ENCODE data around the gene P4HB.

DNA sequence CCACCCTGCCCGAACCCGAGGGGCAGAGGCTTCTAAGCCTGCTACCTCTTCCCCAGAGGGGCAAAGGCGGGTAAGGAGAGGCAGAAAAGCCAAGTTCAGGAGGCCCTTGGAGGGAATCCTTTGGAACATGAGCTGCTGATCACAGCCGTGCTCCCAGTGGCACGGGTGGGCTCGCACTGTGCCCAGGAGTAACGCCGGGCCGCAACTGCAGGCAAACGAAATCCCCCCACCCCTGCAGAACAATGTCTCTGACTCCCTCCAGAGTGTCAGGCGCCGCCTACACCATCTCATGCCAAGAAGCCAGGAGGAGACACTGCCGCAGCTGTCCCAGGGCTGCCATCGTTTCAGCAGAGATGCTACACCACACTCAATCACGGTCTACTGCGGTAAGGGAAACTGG is 8.9 kb downstream of the P4HB start:
- no peak for TF ChIP-seq CTCF (IDR thresholded peaks at IDR 0.05 in 2 of 3, conservative IDR thresholded peaks at IDR 0.05 in 1 of 3; ENCODE audit: control insufficient read depth in 2 of 3, extremely low read depth in 1 of 3, insufficient read depth in 1 of 3, low read depth in 3 of 3, low read length in 3 of 3)
- no peak for TF ChIP-seq ZZZ3 (IDR thresholded peaks at IDR 0.05; ENCODE audit: control insufficient read depth, insufficient read length, low read depth)
- no peak for TF ChIP-seq EP300 (IDR thresholded peaks at IDR 0.05; ENCODE audit: borderline replicate concordance in 1 of 2, control insufficient read depth in 1 of 2, low read depth in 2 of 2, low read length in 2 of 2)
- TF ChIP-seq POLR2AphosphoS5 (IDR thresholded peaks at IDR 0.05; ENCODE audit: low read length), result no peak
- no peak for TF ChIP-seq HDAC6 (IDR thresholded peaks at IDR 0.05; ENCODE audit: unreplicated experiment)
- TF ChIP-seq BMI1 (IDR thresholded peaks at IDR 0.05; ENCODE audit: borderline replicate concordance), result no peak
- no peak for TF ChIP-seq HDAC2 (IDR thresholded peaks at IDR 0.05)
- no peak for TF ChIP-seq ZNF687 (IDR thresholded peaks at IDR 0.05)
- TF ChIP-seq USF1 (IDR thresholded peaks at IDR 0.05; ENCODE audit: borderline replicate concordance, extremely low read length, insufficient read depth, low read depth, low read length), result no peak
- TF ChIP-seq CBX5 (IDR thresholded peaks at IDR 0.05; ENCODE audit: low read depth), result no peak
- TF ChIP-seq, protein P1, sequence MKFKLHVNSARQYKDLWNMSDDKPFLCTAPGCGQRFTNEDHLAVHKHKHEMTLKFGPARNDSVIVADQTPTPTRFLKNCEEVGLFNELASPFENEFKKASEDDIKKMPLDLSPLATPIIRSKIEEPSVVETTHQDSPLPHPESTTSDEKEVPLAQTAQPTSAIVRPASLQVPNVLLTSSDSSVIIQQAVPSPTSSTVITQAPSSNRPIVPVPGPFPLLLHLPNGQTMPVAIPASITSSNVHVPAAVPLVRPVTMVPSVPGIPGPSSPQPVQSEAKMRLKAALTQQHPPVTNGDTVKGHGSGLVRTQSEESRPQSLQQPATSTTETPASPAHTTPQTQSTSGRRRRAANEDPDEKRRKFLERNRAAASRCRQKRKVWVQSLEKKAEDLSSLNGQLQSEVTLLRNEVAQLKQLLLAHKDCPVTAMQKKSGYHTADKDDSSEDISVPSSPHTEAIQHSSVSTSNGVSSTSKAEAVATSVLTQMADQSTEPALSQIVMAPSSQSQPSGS (IDR thresholded peaks at IDR 0.05; ENCODE audit: low read length), result no peak
- TF ChIP-seq SP1 (IDR thresholded peaks at IDR 0.05; ENCODE audit: low read depth, low read length), result no peak
- TF ChIP-seq FOXM1 (IDR thresholded peaks at IDR 0.05; ENCODE audit: low read depth, low read length), result no peak
